Measurements from ENCODE around the gene SGCD.

GRCh38 chr5:156634301-156634700, 307.3 kb downstream of the SGCD start:
- TF ChIP-seq CTCF (IDR thresholded peaks at IDR 0.05) (no peak), EZH2phosphoT487 (IDR thresholded peaks at IDR 0.05; ENCODE audit: borderline replicate concordance, low read depth) (no peak), JUND (IDR thresholded peaks at IDR 0.05) (no peak), POLR2AphosphoS5 (IDR thresholded peaks at IDR 0.05; ENCODE audit: low read depth, low read length) (no peak), EP300 (IDR thresholded peaks at IDR 0.05; ENCODE audit: borderline replicate concordance in 1 of 2, low read depth in 1 of 2, low read length in 1 of 2) (no peak)
- TF ChIP-seq, protein P1, sequence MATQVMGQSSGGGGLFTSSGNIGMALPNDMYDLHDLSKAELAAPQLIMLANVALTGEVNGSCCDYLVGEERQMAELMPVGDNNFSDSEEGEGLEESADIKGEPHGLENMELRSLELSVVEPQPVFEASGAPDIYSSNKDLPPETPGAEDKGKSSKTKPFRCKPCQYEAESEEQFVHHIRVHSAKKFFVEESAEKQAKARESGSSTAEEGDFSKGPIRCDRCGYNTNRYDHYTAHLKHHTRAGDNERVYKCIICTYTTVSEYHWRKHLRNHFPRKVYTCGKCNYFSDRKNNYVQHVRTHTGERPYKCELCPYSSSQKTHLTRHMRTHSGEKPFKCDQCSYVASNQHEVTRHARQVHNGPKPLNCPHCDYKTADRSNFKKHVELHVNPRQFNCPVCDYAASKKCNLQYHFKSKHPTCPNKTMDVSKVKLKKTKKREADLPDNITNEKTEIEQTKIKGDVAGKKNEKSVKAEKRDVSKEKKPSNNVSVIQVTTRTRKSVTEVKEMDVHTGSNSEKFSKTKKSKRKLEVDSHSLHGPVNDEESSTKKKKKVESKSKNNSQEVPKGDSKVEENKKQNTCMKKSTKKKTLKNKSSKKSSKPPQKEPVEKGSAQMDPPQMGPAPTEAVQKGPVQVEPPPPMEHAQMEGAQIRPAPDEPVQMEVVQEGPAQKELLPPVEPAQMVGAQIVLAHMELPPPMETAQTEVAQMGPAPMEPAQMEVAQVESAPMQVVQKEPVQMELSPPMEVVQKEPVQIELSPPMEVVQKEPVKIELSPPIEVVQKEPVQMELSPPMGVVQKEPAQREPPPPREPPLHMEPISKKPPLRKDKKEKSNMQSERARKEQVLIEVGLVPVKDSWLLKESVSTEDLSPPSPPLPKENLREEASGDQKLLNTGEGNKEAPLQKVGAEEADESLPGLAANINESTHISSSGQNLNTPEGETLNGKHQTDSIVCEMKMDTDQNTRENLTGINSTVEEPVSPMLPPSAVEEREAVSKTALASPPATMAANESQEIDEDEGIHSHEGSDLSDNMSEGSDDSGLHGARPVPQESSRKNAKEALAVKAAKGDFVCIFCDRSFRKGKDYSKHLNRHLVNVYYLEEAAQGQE (IDR thresholded peaks at IDR 0.05; ENCODE audit: low read depth, low read length) = no peak

All from SK-N-SH (cell line).